OCI-LY1 (cell line): ENCODE data around the gene PIP4K2A.

Source experiments
- CTCF ChIP-seq: fragments of 200-600 bp; sonication (generic), shearing (Covaris generic); IDR thresholded peaks from 2 replicates; pipeline ENCODE4 v1.5.1; 2017; ENCODE audit warnings: mild to moderate bottlenecking, antibody characterized with exemption, low read length, moderate library complexity, mixed read lengths
- EZH2 ChIP-seq: fragments of 200-600 bp; sonication (generic), shearing (Covaris generic); IDR thresholded peaks from 2 replicates; pipeline ENCODE4 v1.8.0; 2017; ENCODE audit warnings: borderline replicate concordance, mixed run types, mild to moderate bottlenecking, antibody characterized with exemption, low read length, moderate library complexity, mixed read lengths

GRCh38 chr10:22489467-22489866 lies 224.9 kb downstream of the PIP4K2A start:
- TF ChIP-seq CTCF, result no peak
- no peak for TF ChIP-seq EZH2
